GM12801 (cell line): Measurements from ENCODE around the gene ZBTB4.

Experiments used
- TF ChIP-seq, protein P1 (sequence below): IDR thresholded peaks from one replicate; pipeline ENCODE4 v1.5.1; 2011; ENCODE audit warnings: control low read depth; ENCODE audit not compliant: insufficient read length; ENCODE audit errors: extremely low read depth

ZBTB4 gene

DNA sequence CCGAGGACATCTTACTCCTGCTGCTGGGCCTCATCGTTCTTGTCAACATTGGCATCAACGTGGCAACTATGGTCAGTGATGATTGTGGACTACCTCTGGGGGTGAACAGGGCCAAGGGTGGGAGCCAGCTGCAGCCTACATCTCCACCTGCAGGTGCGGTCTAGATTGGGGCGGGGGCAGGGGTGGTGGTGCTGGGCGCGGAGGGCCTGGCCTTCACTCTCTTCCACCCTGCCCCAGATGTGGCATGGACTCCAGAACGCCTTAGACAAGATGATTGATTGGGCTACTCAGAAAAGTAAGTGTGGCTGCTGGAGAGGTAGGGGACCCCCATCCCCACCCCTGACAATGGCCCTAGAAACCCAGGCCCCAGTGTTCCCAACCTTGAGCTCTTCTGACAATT is 53.7 kb downstream of the ZBTB4 start:
- TF ChIP-seq, protein P1, sequence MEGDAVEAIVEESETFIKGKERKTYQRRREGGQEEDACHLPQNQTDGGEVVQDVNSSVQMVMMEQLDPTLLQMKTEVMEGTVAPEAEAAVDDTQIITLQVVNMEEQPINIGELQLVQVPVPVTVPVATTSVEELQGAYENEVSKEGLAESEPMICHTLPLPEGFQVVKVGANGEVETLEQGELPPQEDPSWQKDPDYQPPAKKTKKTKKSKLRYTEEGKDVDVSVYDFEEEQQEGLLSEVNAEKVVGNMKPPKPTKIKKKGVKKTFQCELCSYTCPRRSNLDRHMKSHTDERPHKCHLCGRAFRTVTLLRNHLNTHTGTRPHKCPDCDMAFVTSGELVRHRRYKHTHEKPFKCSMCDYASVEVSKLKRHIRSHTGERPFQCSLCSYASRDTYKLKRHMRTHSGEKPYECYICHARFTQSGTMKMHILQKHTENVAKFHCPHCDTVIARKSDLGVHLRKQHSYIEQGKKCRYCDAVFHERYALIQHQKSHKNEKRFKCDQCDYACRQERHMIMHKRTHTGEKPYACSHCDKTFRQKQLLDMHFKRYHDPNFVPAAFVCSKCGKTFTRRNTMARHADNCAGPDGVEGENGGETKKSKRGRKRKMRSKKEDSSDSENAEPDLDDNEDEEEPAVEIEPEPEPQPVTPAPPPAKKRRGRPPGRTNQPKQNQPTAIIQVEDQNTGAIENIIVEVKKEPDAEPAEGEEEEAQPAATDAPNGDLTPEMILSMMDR, result no peak

DNA sequence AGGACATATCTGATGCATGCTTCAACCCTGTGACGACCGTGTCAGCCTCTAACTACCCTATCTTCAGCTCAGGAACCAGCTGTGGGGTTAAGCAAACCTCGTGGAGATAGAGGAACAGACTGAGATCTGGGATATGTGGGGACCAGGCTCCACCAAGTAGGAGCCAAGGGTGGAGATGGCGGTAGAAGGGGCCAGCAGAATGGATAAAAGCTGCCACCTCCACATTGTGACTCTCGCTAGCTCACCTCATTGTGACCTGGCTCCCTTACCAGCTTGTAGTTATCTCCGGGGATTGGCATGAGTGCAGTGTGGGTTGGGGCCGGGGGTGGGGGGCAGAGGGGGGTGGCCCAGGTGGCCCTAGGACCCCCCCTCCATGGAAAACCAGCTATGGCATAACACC is 54.1 kb downstream of the ZBTB4 start, which contains the start of gene SPEM2:
TSS of gene SPEM2 (plus strand) at position 301 of the 400 bp plus-strand sequence. CDS start at position 374, 73 bp downstream.
- TF ChIP-seq, protein P1, result no peak

DNA sequence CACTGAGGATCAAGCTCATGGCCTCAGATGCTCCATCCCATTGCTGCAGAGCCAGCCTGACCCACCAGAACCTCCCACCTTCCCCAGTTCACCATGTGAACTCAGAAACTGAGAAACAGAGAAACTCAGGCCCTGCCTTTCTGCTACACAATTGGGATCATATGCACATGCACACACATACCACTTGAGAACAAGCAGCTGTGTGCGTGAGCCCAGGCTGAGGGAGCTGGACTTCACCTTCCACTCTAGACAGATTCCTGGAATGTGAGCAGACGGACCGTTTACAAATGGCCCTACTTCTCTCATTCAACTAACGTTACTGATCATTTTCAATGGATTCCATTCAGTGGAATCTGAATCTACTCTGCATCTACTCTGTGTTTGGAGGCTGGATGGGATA is 55.8 kb downstream of the ZBTB4 start:
- TF ChIP-seq, protein P1, result no peak

DNA sequence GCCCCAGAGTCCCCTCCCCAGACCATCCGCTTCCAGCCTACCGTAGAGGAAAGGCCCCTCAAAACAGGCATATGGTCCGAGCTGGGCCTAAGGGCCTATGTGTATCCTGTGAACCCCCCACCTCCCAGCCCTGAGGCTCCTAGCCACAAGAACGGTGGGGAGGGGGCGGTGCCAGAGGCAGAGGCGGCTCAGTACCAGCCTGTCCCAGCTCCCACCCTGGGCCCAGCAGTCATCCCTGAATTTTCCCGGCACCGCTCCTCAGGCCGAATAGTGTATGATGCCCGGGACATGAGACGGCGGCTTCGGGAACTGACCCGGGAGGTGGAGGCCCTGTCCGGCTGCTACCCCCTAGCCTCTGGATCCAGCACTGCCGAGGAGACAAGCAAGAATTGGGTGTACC is 58.2 kb downstream of the ZBTB4 start:
- TF ChIP-seq, protein P1, result no peak

DNA sequence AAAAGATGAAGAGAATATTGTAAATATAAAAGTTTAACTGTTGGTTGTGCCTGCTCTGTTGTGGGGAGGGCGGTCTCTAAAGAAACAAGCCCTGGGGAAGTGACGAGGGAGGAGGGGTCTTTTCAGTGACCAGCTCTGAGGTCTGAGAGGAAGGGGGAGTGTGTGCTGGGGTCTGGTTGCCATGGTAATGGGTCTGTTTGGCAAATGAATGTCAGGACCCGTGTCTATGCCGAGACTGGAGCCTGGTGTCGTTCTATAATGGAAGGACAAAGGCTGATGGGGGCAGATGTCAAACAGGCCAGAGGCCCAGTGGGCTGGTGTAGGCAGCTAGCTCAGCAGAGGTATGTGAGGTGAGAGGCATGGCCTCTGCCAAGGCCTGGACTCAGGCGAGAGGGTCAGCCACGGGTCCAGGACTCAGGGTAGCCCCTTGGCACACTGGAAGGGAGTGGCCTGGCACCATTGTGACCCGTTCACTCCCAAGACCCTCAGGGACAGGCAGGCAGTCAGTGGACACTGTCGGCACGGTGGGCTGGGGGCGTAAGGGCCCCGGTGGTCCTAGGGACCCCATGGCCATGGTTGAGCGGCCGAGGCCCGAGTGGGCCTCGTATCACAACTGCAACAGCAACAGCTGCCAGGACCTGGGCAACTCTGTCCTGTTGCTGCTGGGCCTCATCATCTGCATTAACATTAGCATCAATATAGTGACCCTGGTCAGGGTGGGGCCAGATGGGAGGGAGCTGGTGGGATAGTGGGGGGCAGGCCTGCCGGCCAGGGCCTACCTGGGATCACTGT is 59.4 kb downstream of the ZBTB4 start, which contains the start of gene SPEM1:
TSS of gene SPEM1 (plus strand) at position 506 of the 792 bp plus-strand sequence. CDS start at position 567, 61 bp downstream.
- TF ChIP-seq, protein P1, result no peak

DNA sequence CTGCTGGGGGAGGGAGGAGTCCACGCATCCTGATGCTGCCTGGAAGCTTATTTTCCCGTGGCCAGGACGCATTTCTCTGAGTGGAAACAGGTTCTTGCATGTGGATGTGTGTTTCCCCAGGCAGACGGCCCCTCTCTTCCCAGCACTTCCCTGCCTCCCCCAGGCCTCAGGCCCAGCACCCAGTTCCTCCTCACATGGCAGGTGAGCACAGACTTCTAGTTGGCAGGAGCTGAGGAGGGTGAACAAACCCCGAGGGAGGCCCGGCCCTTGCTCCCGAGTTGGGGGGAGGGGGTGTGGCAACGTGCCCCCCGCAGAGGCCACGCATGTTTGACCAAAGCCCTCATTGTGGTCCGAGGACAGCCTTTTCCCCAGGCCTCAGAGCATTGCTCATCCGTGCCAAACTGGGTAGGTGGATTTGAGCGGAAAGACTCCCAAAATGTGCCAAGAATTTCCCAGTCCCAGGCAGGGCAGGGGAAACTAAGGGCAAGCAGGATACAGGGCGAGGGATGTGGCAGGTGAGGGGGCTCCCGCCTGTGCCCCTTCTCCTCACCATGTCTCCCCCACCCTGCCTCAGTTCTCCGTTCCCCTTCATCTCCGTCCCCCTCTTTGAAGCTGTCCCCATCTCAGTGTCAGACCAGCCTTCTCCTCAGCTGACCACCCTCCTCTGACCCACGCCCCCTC is 60.8 kb downstream of the ZBTB4 start:
- TF ChIP-seq, protein P1, result no peak

- TF ChIP-seq, protein P1, result no peak
Measured at GRCh38 chr17:7417056-7417655, 62.3 kb downstream of the ZBTB4 start.
